ENCODE measurements around the gene C1QTNF8. TPM values are rescaled to one million over a fixed set of nuclear protein-coding genes. Genes with fewer than 3 reads are reported as not detected.

Gene C1QTNF8
- total RNA-seq, 1 donor from 2014 or later: not detected

- no peaks in the 10 kb centered on the region for H3K79me2 ChIP-seq (ENCODE audit: low read depth)
- Mint-ChIP-seq H3K4me3 (no peak overlapping the region), H3K36me3 (no peaks in the 10 kb centered on the region), H3K9me3 (no peaks in the 10 kb centered on the region), H3K27ac (no peak overlapping the region), H3K4me1 (peaks cover 16% of the 10 kb centered on the region), H3K27me3 (ENCODE audit: insufficient read depth, low read depth) (peaks cover 27% of the 10 kb centered on the region)
- no peak for TF ChIP-seq EZH2 (IDR thresholded peaks at IDR 0.05)
- TF ChIP-seq EZH2phosphoT487 (IDR thresholded peaks at IDR 0.05): no peak
- TF ChIP-seq CTCF (IDR thresholded peaks at IDR 0.05): no peak
- H3K9me3 ChIP-seq (ENCODE audit: low read depth): no peaks in the 10 kb centered on the region
- H3K9ac ChIP-seq: no peak overlapping the region
- H3K4me2 ChIP-seq: no peak overlapping the region
- H3K4me1 ChIP-seq: peaks cover 7% of the 10 kb centered on the region
- DNase-seq (ENCODE audit: low spot score): no peak
- H2AFZ ChIP-seq (replicated peaks): no peak overlapping the region
- no peak overlapping the region for H3K27ac ChIP-seq
- H3K27me3 ChIP-seq: peaks cover 16% of the 10 kb centered on the region
- no peaks in the 10 kb centered on the region for H3K36me3 ChIP-seq
- H3F3A ChIP-seq (ENCODE audit: low read depth): no peaks in the 10 kb centered on the region
- H3K4me3 ChIP-seq: no peak overlapping the region
- no peaks in the 10 kb centered on the region for H4K20me1 ChIP-seq (ENCODE audit: low read depth)
Observed at GRCh38 chr16:1078579-1079021, 17.4 kb downstream of the C1QTNF8 start.

- Histone ChIP-seq H4K20me1 (ENCODE audit: low read depth) (no peaks in the 10 kb centered on the region), H3K9ac (no peak overlapping the region), H3K4me1 (peaks cover 7% of the 10 kb centered on the region), H3K4me3 (no peak overlapping the region), H3K36me3 (no peaks in the 10 kb centered on the region), H3K4me2 (no peak overlapping the region), H2AFZ (replicated peaks) (no peak overlapping the region), H3K9me3 (ENCODE audit: low read depth) (no peaks in the 10 kb centered on the region), H3F3A (ENCODE audit: low read depth) (no peaks in the 10 kb centered on the region), H3K79me2 (ENCODE audit: low read depth) (no peaks in the 10 kb centered on the region), H3K27me3 (peaks cover 21% of the 10 kb centered on the region), H3K27ac (no peak overlapping the region)
- Mint-ChIP-seq H3K9me3 (no peaks in the 10 kb centered on the region), H3K4me3 (no peak overlapping the region), H3K27ac (no peak overlapping the region), H3K36me3 (no peaks in the 10 kb centered on the region), H3K27me3 (ENCODE audit: insufficient read depth, low read depth) (peaks cover 29% of the 10 kb centered on the region), H3K4me1 (peaks cover 16% of the 10 kb centered on the region)
- no peak for DNase-seq (ENCODE audit: low spot score)
- TF ChIP-seq CTCF (IDR thresholded peaks at IDR 0.05) (no peak), EZH2 (IDR thresholded peaks at IDR 0.05) (no peak), EZH2phosphoT487 (IDR thresholded peaks at IDR 0.05) (no peak)
Observed at GRCh38 chr16:1077877-1078578, 18.0 kb downstream of the C1QTNF8 start.

GRCh38 chr16:1076801-1077576 lies 19.1 kb downstream of the C1QTNF8 start:
- peak overlapping the region; percentile 63 for H3K4me3 Mint-ChIP-seq
- Histone ChIP-seq H3F3A (ENCODE audit: low read depth) (no peaks in the 10 kb centered on the region), H4K20me1 (ENCODE audit: low read depth) (peaks cover 3% of the 10 kb centered on the region), H3K9me3 (ENCODE audit: low read depth) (no peaks in the 10 kb centered on the region), H3K4me3 (no peak overlapping the region), H3K27ac (no peak overlapping the region), H2AFZ (replicated peaks) (no peak overlapping the region), H3K9ac (no peak overlapping the region), H3K4me2 (no peak overlapping the region), H3K27me3 (peaks cover 32% of the 10 kb centered on the region), H3K36me3 (no peaks in the 10 kb centered on the region), H3K4me1 (peaks cover 10% of the 10 kb centered on the region), H3K79me2 (ENCODE audit: low read depth) (no peaks in the 10 kb centered on the region)
- H3K27ac Mint-ChIP-seq: peak overlapping the region; percentile 4
- no peaks in the 10 kb centered on the region for H3K36me3 Mint-ChIP-seq
- H3K9me3 Mint-ChIP-seq: peaks cover 2% of the 10 kb centered on the region
- peaks cover 12% of the 10 kb centered on the region for H3K4me1 Mint-ChIP-seq
- H3K27me3 Mint-ChIP-seq (ENCODE audit: insufficient read depth, low read depth): peaks cover 27% of the 10 kb centered on the region
- no peak for DNase-seq (ENCODE audit: low spot score)
- TF ChIP-seq EZH2 (IDR thresholded peaks at IDR 0.05) (no peak), CTCF (IDR thresholded peaks at IDR 0.05) (no peak)

All from neural progenitor cell (in vitro differentiated cells).